ENCODE data around the gene RGMB. TPM values are rescaled to one million over a fixed set of nuclear protein-coding genes. Genes with fewer than 3 reads are reported as not detected.

The RGMB gene
- total RNA-seq, 1 donor from 2014 or later: 24.5 TPM

DNA sequence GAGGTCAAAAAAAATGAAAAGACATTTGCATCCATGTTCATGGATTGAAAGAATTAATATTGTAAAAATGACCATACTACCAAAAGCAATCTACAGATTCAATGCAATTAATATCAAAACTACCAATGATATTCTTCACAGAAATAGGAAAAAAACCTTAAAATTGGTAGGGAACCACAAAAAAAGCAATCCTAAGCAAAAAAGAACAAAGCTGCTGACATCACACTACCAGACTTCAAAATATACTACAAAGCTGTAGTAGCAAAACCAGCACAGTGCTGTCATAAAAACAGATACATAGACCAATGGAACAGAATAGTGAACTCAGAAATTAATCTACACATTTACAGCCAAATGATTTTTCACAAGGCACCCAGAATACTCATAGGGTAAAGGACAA lies 34.3 kb downstream of the RGMB start:
- DNase-seq (ENCODE audit: low spot score): no peak
- H3K36me3 Mint-ChIP-seq (ENCODE audit: low read depth, unreplicated experiment): peaks cover 25% of the 10 kb centered on the region
- H3K27ac Mint-ChIP-seq (ENCODE audit: unreplicated experiment): no peak overlapping the region
- peaks cover 3% of the 10 kb centered on the region for H3K4me1 Mint-ChIP-seq (ENCODE audit: unreplicated experiment)
- TF ChIP-seq, protein P1, sequence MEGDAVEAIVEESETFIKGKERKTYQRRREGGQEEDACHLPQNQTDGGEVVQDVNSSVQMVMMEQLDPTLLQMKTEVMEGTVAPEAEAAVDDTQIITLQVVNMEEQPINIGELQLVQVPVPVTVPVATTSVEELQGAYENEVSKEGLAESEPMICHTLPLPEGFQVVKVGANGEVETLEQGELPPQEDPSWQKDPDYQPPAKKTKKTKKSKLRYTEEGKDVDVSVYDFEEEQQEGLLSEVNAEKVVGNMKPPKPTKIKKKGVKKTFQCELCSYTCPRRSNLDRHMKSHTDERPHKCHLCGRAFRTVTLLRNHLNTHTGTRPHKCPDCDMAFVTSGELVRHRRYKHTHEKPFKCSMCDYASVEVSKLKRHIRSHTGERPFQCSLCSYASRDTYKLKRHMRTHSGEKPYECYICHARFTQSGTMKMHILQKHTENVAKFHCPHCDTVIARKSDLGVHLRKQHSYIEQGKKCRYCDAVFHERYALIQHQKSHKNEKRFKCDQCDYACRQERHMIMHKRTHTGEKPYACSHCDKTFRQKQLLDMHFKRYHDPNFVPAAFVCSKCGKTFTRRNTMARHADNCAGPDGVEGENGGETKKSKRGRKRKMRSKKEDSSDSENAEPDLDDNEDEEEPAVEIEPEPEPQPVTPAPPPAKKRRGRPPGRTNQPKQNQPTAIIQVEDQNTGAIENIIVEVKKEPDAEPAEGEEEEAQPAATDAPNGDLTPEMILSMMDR (IDR thresholded peaks at IDR 0.05; ENCODE audit: unreplicated experiment): no peak
- peaks cover 13% of the 10 kb centered on the region for H3K9me3 Mint-ChIP-seq (ENCODE audit: unreplicated experiment)
- no peak overlapping the region for H3K4me3 Mint-ChIP-seq (ENCODE audit: unreplicated experiment)
- no peaks in the 10 kb centered on the region for H3K27me3 Mint-ChIP-seq (ENCODE audit: unreplicated experiment)

DNA sequence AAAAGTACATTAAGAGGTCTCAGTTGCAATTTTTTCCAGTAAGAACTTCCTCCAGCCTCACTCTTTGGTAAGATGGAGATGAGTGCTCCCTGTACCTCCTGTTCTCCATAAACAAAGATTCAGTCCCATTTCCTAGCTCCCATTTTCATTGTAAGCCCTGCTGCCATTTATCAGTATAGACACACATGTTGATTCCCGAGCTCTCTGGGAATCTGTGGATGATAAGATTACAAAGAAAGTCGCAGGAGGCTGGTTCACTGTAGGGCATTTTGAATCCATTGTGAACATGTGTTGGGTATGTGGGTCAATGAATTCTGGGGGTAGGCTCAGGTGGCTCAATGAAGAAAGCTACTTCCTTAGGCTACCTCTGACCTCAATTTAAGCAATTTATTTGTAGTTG lies 36.7 kb downstream of the RGMB start:
- H3K4me3 Mint-ChIP-seq (ENCODE audit: unreplicated experiment): no peak overlapping the region
- TF ChIP-seq, protein P1 (IDR thresholded peaks at IDR 0.05; ENCODE audit: unreplicated experiment): no peak

DNA sequence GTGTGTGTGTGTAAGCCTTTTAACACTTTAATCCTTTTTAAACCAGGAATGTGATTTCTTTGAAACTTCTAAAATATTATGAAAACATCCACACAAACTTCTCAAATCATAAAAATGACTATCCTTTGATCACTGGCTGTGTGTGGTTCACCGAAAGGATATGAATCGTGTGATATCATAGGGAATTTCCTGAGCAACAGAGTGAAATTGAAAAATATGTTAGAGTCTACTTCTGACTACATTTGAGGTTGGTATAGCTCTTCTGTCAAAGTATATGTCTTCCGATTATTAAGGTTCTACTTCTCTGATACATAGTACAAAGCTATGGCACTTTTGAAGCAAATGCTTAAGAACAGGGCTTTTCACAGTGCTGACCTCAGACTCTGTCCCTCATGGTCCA lies 40.3 kb downstream of the RGMB start:
- Mint-ChIP-seq H3K4me1 (ENCODE audit: unreplicated experiment) (no peaks in the 10 kb centered on the region), H3K27ac (ENCODE audit: unreplicated experiment) (no peak overlapping the region), H3K27me3 (ENCODE audit: unreplicated experiment) (no peaks in the 10 kb centered on the region), H3K36me3 (ENCODE audit: low read depth, unreplicated experiment) (no peaks in the 10 kb centered on the region), H3K9me3 (ENCODE audit: unreplicated experiment) (no peaks in the 10 kb centered on the region), H3K4me3 (ENCODE audit: unreplicated experiment) (no peak overlapping the region)
- TF ChIP-seq, protein P1 (IDR thresholded peaks at IDR 0.05; ENCODE audit: unreplicated experiment): no peak
- DNase-seq (ENCODE audit: low spot score): no peak

More for the DNA sequence above, 36.7 kb downstream of the RGMB start:
- no peak overlapping the region for H3K27ac Mint-ChIP-seq (ENCODE audit: unreplicated experiment)
- no peaks in the 10 kb centered on the region for H3K27me3 Mint-ChIP-seq (ENCODE audit: unreplicated experiment)
- DNase-seq (ENCODE audit: low spot score): no peak
- H3K9me3 Mint-ChIP-seq (ENCODE audit: unreplicated experiment): peaks cover 10% of the 10 kb centered on the region
- peaks cover 22% of the 10 kb centered on the region for H3K36me3 Mint-ChIP-seq (ENCODE audit: low read depth, unreplicated experiment)
- H3K4me1 Mint-ChIP-seq (ENCODE audit: unreplicated experiment): no peaks in the 10 kb centered on the region

DNA sequence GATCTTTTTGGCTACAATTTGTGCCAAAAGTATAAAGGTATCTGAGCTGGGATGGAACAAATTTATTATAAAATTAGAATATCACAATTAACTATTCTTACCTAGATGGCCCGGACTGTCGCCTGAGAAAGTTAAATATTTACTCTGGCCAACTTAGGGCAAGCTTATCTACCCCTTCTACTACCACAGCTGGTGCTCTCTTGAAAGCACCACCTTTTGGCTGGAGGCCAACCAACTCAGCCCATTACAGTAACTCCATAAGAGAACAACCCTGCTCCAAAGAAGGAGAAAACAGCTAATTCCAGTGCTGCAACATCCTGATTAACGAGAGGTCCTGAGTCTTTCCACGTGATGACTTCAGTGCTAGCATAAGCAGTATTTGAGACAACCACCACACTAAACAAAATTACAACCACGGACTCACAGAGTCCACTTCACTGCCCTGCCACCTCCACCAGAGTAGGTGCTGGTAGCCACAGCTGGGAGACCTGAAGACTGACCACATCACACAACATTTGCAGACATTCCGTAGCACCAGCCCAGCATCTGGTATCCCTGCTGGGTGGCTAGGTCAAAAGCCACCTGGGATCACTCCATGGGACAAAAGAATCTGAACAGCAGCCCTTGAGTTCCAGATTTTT lies 43.2 kb downstream of the RGMB start:
- no peak overlapping the region for H3K27ac Mint-ChIP-seq (ENCODE audit: unreplicated experiment)
- H3K4me3 Mint-ChIP-seq (ENCODE audit: unreplicated experiment): no peak overlapping the region
- H3K9me3 Mint-ChIP-seq (ENCODE audit: unreplicated experiment): no peaks in the 10 kb centered on the region
- DNase-seq (ENCODE audit: low spot score): no peak
- no peaks in the 10 kb centered on the region for H3K36me3 Mint-ChIP-seq (ENCODE audit: low read depth, unreplicated experiment)
- no peaks in the 10 kb centered on the region for H3K27me3 Mint-ChIP-seq (ENCODE audit: unreplicated experiment)
- TF ChIP-seq, protein P1 (IDR thresholded peaks at IDR 0.05; ENCODE audit: unreplicated experiment): no peak
- no peaks in the 10 kb centered on the region for H3K4me1 Mint-ChIP-seq (ENCODE audit: unreplicated experiment)

DNA sequence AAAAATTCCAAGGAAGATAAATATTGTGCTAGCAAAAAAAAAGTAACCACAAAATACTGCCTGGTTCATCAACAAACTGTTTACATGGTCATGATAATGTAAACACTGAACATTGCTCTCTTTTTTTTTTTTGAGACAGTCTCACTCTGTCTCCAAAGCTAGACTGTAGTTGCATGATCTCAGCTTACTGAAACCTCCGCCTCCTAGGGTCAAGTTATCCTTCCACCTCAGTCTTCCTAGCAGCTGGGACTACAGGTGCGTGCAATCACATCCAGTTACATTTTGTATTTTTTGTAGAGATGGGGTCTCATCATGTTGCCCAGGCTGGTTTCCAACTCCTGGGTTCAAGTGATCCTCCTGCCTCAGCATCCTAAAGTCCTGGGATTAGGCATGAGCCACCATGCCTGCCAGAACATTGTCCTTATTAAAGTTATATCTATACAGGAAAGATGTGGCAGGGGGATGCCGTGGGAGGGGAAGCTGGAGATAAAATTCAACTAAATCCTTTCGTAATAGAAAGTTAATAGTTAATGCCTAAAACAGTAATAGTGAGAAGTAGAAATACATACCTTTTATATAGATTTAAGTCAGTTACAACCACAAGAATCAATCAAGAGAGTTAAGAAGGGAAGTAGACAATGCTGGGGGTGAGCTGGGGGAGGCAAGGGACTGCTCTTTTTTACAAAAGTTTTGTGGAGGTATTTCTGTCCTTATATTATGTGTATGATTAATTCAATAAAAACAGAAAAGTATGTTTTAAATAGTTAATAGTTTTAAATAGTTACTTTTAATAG lies 52.3 kb downstream of the RGMB start:
- no peak for DNase-seq (ENCODE audit: low spot score)
- Mint-ChIP-seq H3K27me3 (ENCODE audit: unreplicated experiment) (peaks cover 3% of the 10 kb centered on the region), H3K4me1 (ENCODE audit: unreplicated experiment) (no peaks in the 10 kb centered on the region), H3K9me3 (ENCODE audit: unreplicated experiment) (no peaks in the 10 kb centered on the region), H3K27ac (ENCODE audit: unreplicated experiment) (no peak overlapping the region), H3K4me3 (ENCODE audit: unreplicated experiment) (no peak overlapping the region), H3K36me3 (ENCODE audit: low read depth, unreplicated experiment) (no peaks in the 10 kb centered on the region)
- TF ChIP-seq, protein P1 (IDR thresholded peaks at IDR 0.05; ENCODE audit: unreplicated experiment): no peak
